H1 (cell line): ENCODE data around the gene CEP128. TPM values are rescaled to one million over a fixed set of nuclear protein-coding genes. Genes with fewer than 3 reads are reported as not detected.

Experiments used
- CTCF ChIA-PET: fragments of 300-600 bp; sonication (Branson Sonifier 250); formaldehyde crosslinking; loops from one replicate; lab custom pipeline; 2021; ENCODE audit not compliant: partially characterized antibody; lab: Charles Lee
- POLR2A ChIA-PET: fragments of 300-600 bp; sonication (Branson Sonifier 250); formaldehyde crosslinking; loops from one replicate; lab custom pipeline; 2021; ENCODE audit warnings: inconsistent platforms; ENCODE audit not compliant: partially characterized antibody; lab: Charles Lee
- DNase-seq, 2 experiments: peaks; one replicate each; pipeline versions ENCODE4 v3.0.0 to v3.0.0-alpha.2; 2010 to 2022; ENCODE audit warnings: low spot score in 2 of 2, low read depth in 1 of 2, mixed read lengths in 1 of 2
- FAIRE-seq: peaks from 2 replicates; lab custom pipeline; 2011; peaks lifted over from hg19 to GRCh38; lab: Jason Lieb, UNC
- H2AFZ ChIP-seq: 2 replicates; pipeline ENCODE4 v1.8.1; 2012; ENCODE audit warnings: low read length, inconsistent platforms
- H2AK5ac ChIP-seq: 2 replicates; pipeline ENCODE4 v1.6.1; 2013; ENCODE audit warnings: low read depth, low read length
- H2BK120ac ChIP-seq: replicated peaks from 2 replicates; pipeline ENCODE3; 2013; ENCODE audit warnings: low read depth, low read length, inconsistent platforms
- H2BK12ac ChIP-seq: 2 replicates; pipeline ENCODE4 v1.6.1; 2013; ENCODE audit warnings: low read depth, low read length
- H2BK15ac ChIP-seq: 2 replicates; pipeline ENCODE4 v1.6.1; 2013; ENCODE audit warnings: low read length
- H2BK20ac ChIP-seq: 2 replicates; pipeline ENCODE4 v1.6.1; 2013; ENCODE audit warnings: low read length
- H2BK5ac ChIP-seq: 2 replicates; pipeline ENCODE4 v1.6.1; 2013; ENCODE audit warnings: low read depth, low read length
- H3K14ac ChIP-seq: 2 replicates; pipeline ENCODE4 v1.6.1; 2013; ENCODE audit warnings: inconsistent platforms; ENCODE audit not compliant: insufficient read length
- H3K18ac ChIP-seq: 2 replicates; pipeline ENCODE4 v1.6.1; 2013; ENCODE audit warnings: low read length; ENCODE audit errors: extremely low read depth
- H3K23ac ChIP-seq: 2 replicates; pipeline ENCODE4 v1.6.1; 2013; ENCODE audit warnings: inconsistent platforms; ENCODE audit not compliant: insufficient read length
- H3K23me2 ChIP-seq: 2 replicates; pipeline ENCODE4 v1.6.1; 2013; ENCODE audit warnings: low read depth, low read length
- H3K27ac ChIP-seq: 2 replicates; pipeline ENCODE4 v1.6.1; 2011; ENCODE audit warnings: low read depth, low read length, inconsistent platforms
- H3K27me3 ChIP-seq, 4 experiments: replicated peaks in 1 of 4; 1 replicate in 1 of 4; 2 replicates in 3 of 4; pipeline versions ENCODE4 v1.6.1 to v1.8.1; 2011 to 2013; ENCODE audit warnings: low read length in 3 of 4, mild to moderate bottlenecking in 3 of 4, inconsistent platforms in 2 of 4, mixed read lengths in 2 of 4, moderate library complexity in 1 of 4; ENCODE audit not compliant: control insufficient read depth in 3 of 4, insufficient read depth in 3 of 4; ENCODE audit errors: extremely low read depth in 1 of 4
- H3K36me3 ChIP-seq, 4 experiments: 2 replicates each; pipeline versions ENCODE4 v1.6.1 to v1.8.1; 2011 to 2013; ENCODE audit warnings: mild to moderate bottlenecking in 4 of 4, low read length in 3 of 4, moderate library complexity in 2 of 4, control low read depth in 1 of 4, inconsistent platforms in 1 of 4; ENCODE audit not compliant: insufficient read depth in 4 of 4, control insufficient read depth in 2 of 4
- H3K4ac ChIP-seq: replicated peaks from 2 replicates; pipeline ENCODE3; 2013; ENCODE audit warnings: low read length, low read depth, mixed read lengths, inconsistent platforms; ENCODE audit not compliant: insufficient read length
- H3K4me1 ChIP-seq, 4 experiments: replicated peaks in 1 of 4; 1 replicate in 1 of 4; 2 replicates in 3 of 4; pipeline versions ENCODE4 v1.6.1 to v1.8.1; 2011 to 2013; ENCODE audit warnings: low read length in 3 of 4, inconsistent platforms in 2 of 4, mixed read lengths in 1 of 4; ENCODE audit not compliant: insufficient read depth in 4 of 4, control insufficient read depth in 3 of 4
- H3K4me2 ChIP-seq, 2 experiments: 2 replicates each; pipeline versions ENCODE4 v1.6.1 to v1.8.1; 2011 to 2013; ENCODE audit warnings: low read depth in 2 of 2, low read length in 2 of 2, control low read depth in 1 of 2, inconsistent platforms in 1 of 2, mild to moderate bottlenecking in 1 of 2; ENCODE audit not compliant: insufficient read depth in 1 of 2
- H3K4me3 ChIP-seq, 4 experiments: fragments of 200-600, 300-600 bp in 1 of 4; sonication (generic), shearing (Covaris generic), sonication (Bioruptor Twin) in 1 of 4; 2 replicates each; pipeline versions ENCODE4 v1.5.1 to v1.8.1; 2011 to 2016; ENCODE audit warnings: low read length in 4 of 4, low read depth in 3 of 4, control low read depth in 2 of 4, inconsistent platforms in 2 of 4, mild to moderate bottlenecking in 2 of 4, mixed read lengths in 1 of 4, moderate library complexity in 1 of 4; ENCODE audit not compliant: insufficient read depth in 2 of 4; ENCODE audit errors: extremely low read depth in 1 of 4
- H3K56ac ChIP-seq: replicated peaks from 2 replicates; pipeline ENCODE3; 2013; ENCODE audit warnings: low read depth, mild to moderate bottlenecking, mixed read lengths, low read length, inconsistent platforms; ENCODE audit not compliant: insufficient read length
- H3K79me1 ChIP-seq: 2 replicates; pipeline ENCODE4 v1.6.1; 2013; ENCODE audit warnings: low read depth, low read length, control low read depth
- H3K79me2 ChIP-seq, 2 experiments: 2 replicates each; pipeline versions ENCODE4 v1.6.1 to v1.8.1; 2012 to 2013; ENCODE audit warnings: low read length in 2 of 2, mild to moderate bottlenecking in 2 of 2, inconsistent platforms in 1 of 2; ENCODE audit not compliant: insufficient read depth in 2 of 2, control insufficient read depth in 1 of 2
- H3K9ac ChIP-seq, 4 experiments: replicated peaks in 1 of 4; 1 replicate in 1 of 4; 2 replicates in 3 of 4; pipeline versions ENCODE4 v1.6.1 to v1.8.1; 2011 to 2013; ENCODE audit warnings: low read depth in 3 of 4, low read length in 3 of 4, control low read depth in 2 of 4, mild to moderate bottlenecking in 2 of 4, moderate library complexity in 2 of 4, inconsistent platforms in 1 of 4; ENCODE audit errors: extremely low read depth in 1 of 4
- H3K9me3 ChIP-seq, 2 experiments: 2 replicates each; pipeline versions ENCODE4 v1.6.1 to v1.8.1; 2012 to 2013; ENCODE audit warnings: mild to moderate bottlenecking in 2 of 2, moderate library complexity in 2 of 2, control low read depth in 1 of 2, inconsistent platforms in 1 of 2, low read depth in 1 of 2, low read length in 1 of 2, mixed read lengths in 1 of 2; ENCODE audit not compliant: insufficient read depth in 2 of 2
- H4K20me1 ChIP-seq, 2 experiments: replicated peaks in 1 of 2; 2 replicates each; pipeline versions ENCODE3 to v1.8.1; 2011 to 2013; ENCODE audit warnings: inconsistent platforms in 2 of 2, low read length in 2 of 2, mild to moderate bottlenecking in 1 of 2; ENCODE audit not compliant: insufficient read depth in 2 of 2, control insufficient read depth in 1 of 2
- H4K5ac ChIP-seq: 2 replicates; pipeline ENCODE4 v1.6.1; 2013; ENCODE audit warnings: low read length, low read depth, mixed read lengths, inconsistent platforms; ENCODE audit not compliant: insufficient read length
- H4K8ac ChIP-seq: 2 replicates; pipeline ENCODE4 v1.8.0; 2013; ENCODE audit warnings: mild to moderate bottlenecking, moderate library complexity, low read length, inconsistent platforms; ENCODE audit not compliant: insufficient read depth; ENCODE audit errors: extremely low read depth
- H4K91ac ChIP-seq: replicated peaks from 2 replicates; pipeline ENCODE3; 2013; ENCODE audit warnings: low read length, mixed read lengths, inconsistent platforms; ENCODE audit not compliant: insufficient read length
- BRCA1 ChIP-seq: IDR thresholded peaks from 2 replicates; pipeline ENCODE4 v1.6.1; 2012; ENCODE audit warnings: low read depth, low read length, improper control_type of control experiment
- EGR1 ChIP-seq: IDR thresholded peaks from 2 replicates; pipeline ENCODE4 v1.6.1; 2011; ENCODE audit warnings: low read depth, low read length, borderline replicate concordance
- JUN ChIP-seq: IDR thresholded peaks from 2 replicates; pipeline ENCODE4 v1.6.1; 2011; ENCODE audit warnings: low read depth, mild to moderate bottlenecking, improper control_type of control experiment, low read length
- KDM1A ChIP-seq: fragments of 200-600, 300-600 bp; sonication (generic); IDR thresholded peaks from 2 replicates; pipeline ENCODE4 v1.7.1; 2016; ENCODE audit warnings: mild to moderate bottlenecking, low read length, borderline replicate concordance
- SUZ12 ChIP-seq: fragments of 200-600 bp; sonication (generic); IDR thresholded peaks from 2 replicates; pipeline ENCODE4 v1.6.1; 2012; ENCODE audit warnings: mild to moderate bottlenecking, inconsistent platforms, low read length, moderate library complexity, mixed read lengths
- WGBS, 2 experiments: shearing (Covaris generic) in 1 of 2; methylation state at CpG; one replicate each; pipeline versions ENCODE4 v1.1.6 to v1.1.7; 2013 to 2015; ENCODE audit warnings: low lambda C conversion rate in 2 of 2, mixed read lengths in 2 of 2, inconsistent platforms in 1 of 2, low coverage in 1 of 2, missing lambda C conversion rate in 1 of 2; ENCODE audit not compliant: insufficient replicate concordance in 2 of 2, insufficient coverage in 1 of 2, insufficient read length in 1 of 2; ENCODE audit errors: extremely low coverage in 1 of 2, missing lambda C conversion rate in 1 of 2; 5-methylcytosine and 5-hydroxymethylcytosine counted together
- polyA plus RNA-seq, 7 experiments: library from polyadenylated mRNA; depleted of rRNA in 3 of 7; stranded (reverse) in 5 of 7; unstranded in 2 of 7; fragments of >200 nt in 5 of 7; fragments of 200-250 nt in 2 of 7; gene quantifications; 1 replicate in 5 of 7; 2 replicates in 1 of 7; 4 replicates in 1 of 7; pipeline versions ENCODE4 v1.2.1 to v1.2.3, GENCODE V29; 2011 to 2013; ENCODE audit warnings: missing spikeins in 2 of 7, mixed read lengths in 2 of 7
- total RNA-seq: library from RNA; stranded (reverse); fragmentation: NEBNext Ultra II Directional; extraction: Animal tissue kit (Norgen Biotek cat#: 25700); gene quantifications from 2 replicates; pipeline ENCODE4 v1.2.1, GENCODE V29; 2021

The CEP128 gene
- total and polyA plus RNA-seq, 2 of the 8 experiments (the other 6 are each of a cell fraction or from before 2014, with no cell fraction given) = 1.9 to 17.0 TPM

GRCh38 chr14:80958226-80958625, 16.7 kb upstream of the CEP128 start:
- H3K36me3 ChIP-seq = no peaks in the 10 kb centered on the region
- no peak overlapping the region for H3K4me2 ChIP-seq
- no peak overlapping the region for H3K4me3 ChIP-seq
- H3K9ac ChIP-seq = no peak overlapping the region
- H2AFZ ChIP-seq = no peak overlapping the region
- POLR2A ChIA-PET = no interaction called here
- FAIRE-seq (no peak), DNase-seq (no peak)
- H4K20me1 ChIP-seq = no peaks in the 10 kb centered on the region
- peaks cover 0 to 6% (median under 1%) of the 10 kb centered on the region in 4 experiments; a peak in 2 of 7 replicates for H3K4me1 ChIP-seq
- no peaks in the 10 kb centered on the region for H3K79me2 ChIP-seq
- no peak overlapping the region for H3K18ac ChIP-seq
- H2BK20ac ChIP-seq = no peak overlapping the region
- 87% methylated on average over 2 of the region's 2 CpGs; no CpG with 5 or more reads in 1 of the 2 experiments for WGBS, 2 experiments
- no peak overlapping the region for H2AK5ac ChIP-seq
- CTCF ChIA-PET = interaction anchor here (1.5 kb wide), 1 partner anchor 212 kb away, joined by 6 read pairs; no protein-coding TSS in a partner anchor
- no peak for TF ChIP-seq KDM1A
- TF ChIP-seq SUZ12 = no peak
- no peak for TF ChIP-seq JUN
- TF ChIP-seq BRCA1 = no peak
- TF ChIP-seq EGR1 = no peak
- H3K23ac ChIP-seq = no peak overlapping the region
- H3K27me3 ChIP-seq = peaks cover 2 to 9% (median 6%) of the 10 kb centered on the region in 4 experiments; a peak in 5 of 7 replicates
- no peak overlapping the region for H2BK120ac ChIP-seq
- H3K27ac ChIP-seq = no peak overlapping the region
- H2BK15ac ChIP-seq = no peak overlapping the region
- peaks cover 2% of the 10 kb centered on the region; the same call in 1 of the 2 replicates for H3K23me2 ChIP-seq
- no peaks in the 10 kb centered on the region for H3K9me3 ChIP-seq
- no peak overlapping the region for H2BK5ac ChIP-seq
- H3K4ac ChIP-seq = no peak overlapping the region
- no peak overlapping the region for H2BK12ac ChIP-seq
- H4K91ac ChIP-seq = no peak overlapping the region
- H3K56ac ChIP-seq = no peak overlapping the region
- H4K5ac ChIP-seq = no peak overlapping the region
- H4K8ac ChIP-seq = no peak overlapping the region
- H3K14ac ChIP-seq = no peak overlapping the region
- H3K79me1 ChIP-seq = no peaks in the 10 kb centered on the region
